HS-5 (cell line): ENCODE measurements around the gene PDIA5.
A peak's percentile ranks its signal among the peaks of the same experiment; 100 is the strongest.
"Not testable (repeated sequence)": the region's sequence is repeated elsewhere in the genome, so short reads cannot be mapped to it uniquely, and the experiment has no call there.

Experiments
- DNase-seq: peaks from one replicate; pipeline ENCODE4 v3.0.0-alpha.2; 2012; ENCODE audit warnings: low read depth

The PDIA5 gene

GRCh38 chr3:123150449-123151215 is 83.8 kb downstream of the PDIA5 start:
- no peak for DNase-seq

GRCh38 chr3:123151251-123151705 is 84.5 kb downstream of the PDIA5 start:
- no peak for DNase-seq

GRCh38 chr3:123151853-123152420 is 85.1 kb downstream of the PDIA5 start:
- not testable (repeated sequence) for DNase-seq

- DNase-seq, result no peak
Measured at GRCh38 chr3:123152687-123153086, 85.9 kb downstream of the PDIA5 start.

GRCh38 chr3:123153125-123154019 is 86.5 kb downstream of the PDIA5 start:
- no peak for DNase-seq

- no peak for DNase-seq
Measured at GRCh38 chr3:123154020-123154985, 87.5 kb downstream of the PDIA5 start.

- no peak for DNase-seq
Measured at GRCh38 chr3:123155471-123156011, 88.7 kb downstream of the PDIA5 start.

- DNase-seq, result no peak
Measured at GRCh38 chr3:123156276-123156995, 89.6 kb downstream of the PDIA5 start.

- DNase-seq, result no peak
Measured at GRCh38 chr3:123157209-123157597, 90.4 kb downstream of the PDIA5 start.

GRCh38 chr3:123157598-123158287 is 90.9 kb downstream of the PDIA5 start:
- DNase-seq, result no peak

GRCh38 chr3:123158330-123158729 is 91.5 kb downstream of the PDIA5 start:
- no peak for DNase-seq

GRCh38 chr3:123158899-123159390 is 92.1 kb downstream of the PDIA5 start:
- no peak for DNase-seq

- peak; percentile 30 for DNase-seq
Measured at GRCh38 chr3:123159926-123160635, 93.3 kb downstream of the PDIA5 start.

GRCh38 chr3:123161167-123161566 is 94.3 kb downstream of the PDIA5 start:
- no peak for DNase-seq

GRCh38 chr3:123163141-123163540 is 96.3 kb downstream of the PDIA5 start:
- DNase-seq, result no peak

- DNase-seq, result no peak
Measured at GRCh38 chr3:123165163-123165562, 98.3 kb downstream of the PDIA5 start.

- no peak for DNase-seq
Measured at GRCh38 chr3:123167686-123168085, 100.9 kb downstream of the PDIA5 start.

- DNase-seq, result no peak
Measured at GRCh38 chr3:123168122-123168521, 101.3 kb downstream of the PDIA5 start.

GRCh38 chr3:123168605-123169004 is 101.8 kb downstream of the PDIA5 start:
- no peak for DNase-seq
